Vagina (tissue), 2 donors: ENCODE results near the gene TSHZ1. TPM values are rescaled to one million over a fixed set of nuclear protein-coding genes. Genes with fewer than 3 reads are reported as not detected.

Experiments used
- DNase-seq, 2 donors: peaks; one replicate each; pipeline ENCODE4 v3.0.0-alpha.2; 2017; ENCODE audit errors: extremely low spot score in 2 of 2
- H3K27ac ChIP-seq: fragments of 200-600 bp; sonication (generic); one replicate; pipeline ENCODE4 v1.5.1; 2019
- H3K27me3 ChIP-seq: fragments of 200-600 bp; sonication (generic); one replicate; pipeline ENCODE4 v1.5.1; 2019
- H3K36me3 ChIP-seq, 2 donors: fragments of 200-600 bp; sonication (generic); one replicate each; pipeline ENCODE4 v1.5.1; 2017 to 2019
- H3K4me1 ChIP-seq: fragments of 200-600 bp; sonication (generic); one replicate; pipeline ENCODE4 v1.5.1; 2019
- H3K4me3 ChIP-seq, 2 donors: fragments of 200-600 bp; sonication (generic); 1 replicate in 1 of 2; 2 replicates in 1 of 2; pipeline ENCODE4 v1.5.1; 2016 to 2019
- H3K9me3 ChIP-seq: fragments of 200-600 bp; sonication (generic); one replicate; pipeline ENCODE4 v1.5.1; 2019
- CTCF ChIP-seq, 3 experiments: fragments of 450-650 bp in 2 of 3; fragments of 200-600 bp in 1 of 3; sonication (generic) in 1 of 3; IDR thresholded peaks; one replicate each; pipeline ENCODE4 v1.5.1; 2017 to 2019; ENCODE audit warnings: antibody characterized with exemption in 3 of 3, mild to moderate bottlenecking in 2 of 3, moderate library complexity in 2 of 3
- POLR2A ChIP-seq, 2 donors: fragments of 450-650 bp; IDR thresholded peaks; one replicate each; pipeline ENCODE4 v1.6.1; 2017; ENCODE audit warnings: antibody characterized with exemption in 2 of 2, mild to moderate bottlenecking in 2 of 2, moderate library complexity in 2 of 2
- POLR2AphosphoS5 ChIP-seq, 2 donors: sonication (generic); formaldehyde crosslinking; IDR thresholded peaks; one replicate each; pipeline ENCODE4 v1.9.0; 2017; ENCODE audit warnings: antibody characterized with exemption in 2 of 2, mild to moderate bottlenecking in 2 of 2, low read depth in 1 of 2; ENCODE audit not compliant: insufficient read depth in 1 of 2
- intact Hi-C: fragments of 100-400 bp; cut with DNase I; formaldehyde crosslinking; loops from one replicate; pipeline ENCODE4 v1.15.1; 2023
- total RNA-seq: library from RNA; depleted of rRNA; stranded (reverse); fragments of >200 nt; gene quantifications from one replicate; pipeline ENCODE4 v1.2.3, GENCODE V29; 2016

The TSHZ1 gene
- total RNA-seq, 1 donor from 2014 or later = 23.3 TPM

GRCh38 chr18:75249672-75250470 is 39.3 kb downstream of the TSHZ1 start:
- Histone ChIP-seq H3K4me1 (peaks cover 86% of the 10 kb centered on the region), H3K4me3 (no peak overlapping the region), H3K27ac (peak overlapping the region; percentile 89), H3K9me3 (no peaks in the 10 kb centered on the region), H3K27me3 (no peaks in the 10 kb centered on the region), H3K36me3 (no peaks in the 10 kb centered on the region)
- TF ChIP-seq CTCF (IDR thresholded peaks at IDR 0.05) (no peak), POLR2A (IDR thresholded peaks at IDR 0.05) (no peak), POLR2AphosphoS5 (IDR thresholded peaks at IDR 0.05; ENCODE audit: insufficient read depth in 1 of 2, low read depth in 1 of 2) (no peak)
- no peak for DNase-seq
- intact Hi-C loops = loop anchor here (5.0 kb wide), 1 partner anchor 38 kb away; the partner anchor contains the start of gene TSHZ1

GRCh38 chr18:75250471-75250821 is 39.8 kb downstream of the TSHZ1 start:
- Histone ChIP-seq H3K27me3 (no peaks in the 10 kb centered on the region), H3K36me3 (no peaks in the 10 kb centered on the region), H3K9me3 (no peaks in the 10 kb centered on the region), H3K4me3 (no peak overlapping the region), H3K27ac (peak overlapping the region; percentile 89), H3K4me1 (peaks cover 81% of the 10 kb centered on the region)
- no peak for TF ChIP-seq POLR2AphosphoS5 (IDR thresholded peaks at IDR 0.05; ENCODE audit: insufficient read depth in 1 of 2, low read depth in 1 of 2)
- no peak for TF ChIP-seq POLR2A (IDR thresholded peaks at IDR 0.05)
- no peak for TF ChIP-seq CTCF (IDR thresholded peaks at IDR 0.05)
- intact Hi-C loops = loop anchor here (5.0 kb wide), 1 partner anchor 38 kb away; the partner anchor contains the start of gene TSHZ1
- no peak for DNase-seq

- Histone ChIP-seq H3K27ac (no peak overlapping the region), H3K36me3 (no peaks in the 10 kb centered on the region), H3K4me3 (no peak overlapping the region), H3K4me1 (peaks cover 80% of the 10 kb centered on the region), H3K9me3 (no peaks in the 10 kb centered on the region), H3K27me3 (no peaks in the 10 kb centered on the region)
- no peak for DNase-seq
- intact Hi-C loops = loop anchor here (5.0 kb wide), 1 partner anchor 39 kb away; the partner anchor contains the start of gene TSHZ1
- TF ChIP-seq CTCF (IDR thresholded peaks at IDR 0.05) (no peak), POLR2A (IDR thresholded peaks at IDR 0.05) (no peak), POLR2AphosphoS5 (IDR thresholded peaks at IDR 0.05; ENCODE audit: insufficient read depth in 1 of 2, low read depth in 1 of 2) (no peak)
Observed at GRCh38 chr18:75251466-75251865, 40.9 kb downstream of the TSHZ1 start.

GRCh38 chr18:75252136-75252535 is 41.5 kb downstream of the TSHZ1 start:
- Histone ChIP-seq H3K27me3 (no peaks in the 10 kb centered on the region), H3K36me3 (no peaks in the 10 kb centered on the region), H3K27ac (peak overlapping the region; percentile 5), H3K9me3 (no peaks in the 10 kb centered on the region), H3K4me3 (no peak overlapping the region), H3K4me1 (peaks cover 73% of the 10 kb centered on the region)
- DNase-seq = no peak
- intact Hi-C loops = loop anchor here (5.0 kb wide), 1 partner anchor 40 kb away; the partner anchor contains the start of gene TSHZ1
- TF ChIP-seq CTCF (IDR thresholded peaks at IDR 0.05) = no peak
- TF ChIP-seq POLR2AphosphoS5 (IDR thresholded peaks at IDR 0.05; ENCODE audit: insufficient read depth in 1 of 2, low read depth in 1 of 2) = no peak
- TF ChIP-seq POLR2A (IDR thresholded peaks at IDR 0.05) = no peak

- no peak for TF ChIP-seq POLR2A (IDR thresholded peaks at IDR 0.05)
- intact Hi-C loops = loop anchor here (5.0 kb wide), 1 partner anchor 41 kb away; the partner anchor contains the start of gene TSHZ1
- DNase-seq = no peak
- Histone ChIP-seq H3K9me3 (no peaks in the 10 kb centered on the region), H3K27me3 (no peaks in the 10 kb centered on the region), H3K4me3 (no peak overlapping the region), H3K27ac (no peak overlapping the region), H3K4me1 (peaks cover 70% of the 10 kb centered on the region), H3K36me3 (no peaks in the 10 kb centered on the region)
Observed at GRCh38 chr18:75253043-75253442, 42.4 kb downstream of the TSHZ1 start.
